H9 (cell line): Measurements from ENCODE around the gene RPA4. TPM values are rescaled to one million over a fixed set of nuclear protein-coding genes. Genes with fewer than 3 reads are reported as not detected.
"Not testable (repeated sequence)": the region's sequence is repeated elsewhere in the genome, so short reads cannot be mapped to it uniquely, and the experiment has no call there.

Experiments used
- DNase-seq: peaks from one replicate; pipeline ENCODE4 v3.0.0-alpha.2; 2017
- H2AFZ ChIP-seq: one replicate; pipeline ENCODE4 v1.6.1; 2013; ENCODE audit warnings: mild to moderate bottlenecking, low read length, control low read depth, moderate library complexity
- H2AK5ac ChIP-seq: 2 replicates; pipeline ENCODE4 v1.6.1; 2013; ENCODE audit warnings: low read length, control low read depth, mixed read lengths; ENCODE audit not compliant: insufficient read length
- H2BK120ac ChIP-seq: one replicate; pipeline ENCODE4 v1.6.1; 2013; ENCODE audit warnings: low read depth, mild to moderate bottlenecking, low read length, control low read depth, inconsistent platforms; ENCODE audit not compliant: poor library complexity, severe bottlenecking
- H2BK12ac ChIP-seq: 2 replicates; pipeline ENCODE4 v1.6.1; 2013; ENCODE audit warnings: low read length, control low read depth, mixed read lengths, low read depth; ENCODE audit not compliant: insufficient read length
- H2BK15ac ChIP-seq: 2 replicates; pipeline ENCODE4 v1.6.1; 2013; ENCODE audit warnings: low read depth, low read length, control low read depth
- H2BK20ac ChIP-seq: one replicate; pipeline ENCODE4 v1.6.1; 2013; ENCODE audit warnings: low read depth, mild to moderate bottlenecking, low read length, control low read depth, inconsistent platforms; ENCODE audit not compliant: poor library complexity, severe bottlenecking
- H2BK5ac ChIP-seq: 2 replicates; pipeline ENCODE4 v1.6.1; 2013; ENCODE audit warnings: low read length, control low read depth, mixed read lengths; ENCODE audit not compliant: insufficient read length
- H3K14ac ChIP-seq: 2 replicates; pipeline ENCODE4 v1.6.1; 2013; ENCODE audit warnings: low read length, control low read depth; ENCODE audit not compliant: insufficient read depth
- H3K18ac ChIP-seq: 2 replicates; pipeline ENCODE4 v1.6.1; 2013; ENCODE audit warnings: low read depth, mild to moderate bottlenecking, mixed read lengths, low read length, control low read depth; ENCODE audit not compliant: insufficient read length
- H3K23ac ChIP-seq: 2 replicates; pipeline ENCODE4 v1.6.1; 2013; ENCODE audit warnings: low read length, control low read depth, mixed read lengths, low read depth; ENCODE audit not compliant: insufficient read length
- H3K23me2 ChIP-seq: 2 replicates; pipeline ENCODE4 v1.6.1; 2013; ENCODE audit warnings: low read depth, mild to moderate bottlenecking, mixed read lengths, low read length, control low read depth; ENCODE audit not compliant: insufficient read length, poor library complexity, severe bottlenecking
- H3K27ac ChIP-seq: 2 replicates; pipeline ENCODE4 v1.5.1; 2013; ENCODE audit warnings: low read length, control low read depth, mixed read lengths, low read depth; ENCODE audit not compliant: insufficient read length
- H3K27me3 ChIP-seq: 2 replicates; pipeline ENCODE4 v1.6.1; 2013; ENCODE audit warnings: low read length, control low read depth, inconsistent platforms; ENCODE audit not compliant: insufficient read depth
- H3K4ac ChIP-seq: 2 replicates; pipeline ENCODE4 v1.6.1; 2013; ENCODE audit warnings: low read depth, mild to moderate bottlenecking, control low read depth, inconsistent platforms, low read length, moderate library complexity
- H3K4me1 ChIP-seq: 2 replicates; pipeline ENCODE4 v1.6.1; 2013; ENCODE audit warnings: low read length, control low read depth, inconsistent platforms; ENCODE audit not compliant: insufficient read depth
- H3K4me2 ChIP-seq: 2 replicates; pipeline ENCODE4 v1.6.1; 2013; ENCODE audit warnings: low read length, control low read depth, mixed read lengths; ENCODE audit not compliant: insufficient read length, insufficient read depth
- H3K56ac ChIP-seq: 2 replicates; pipeline ENCODE4 v1.6.1; 2013; ENCODE audit warnings: low read depth, mild to moderate bottlenecking, mixed read lengths, low read length, control low read depth; ENCODE audit not compliant: insufficient read length
- H3K79me1 ChIP-seq: 2 replicates; pipeline ENCODE4 v1.6.1; 2013; ENCODE audit warnings: low read depth, mild to moderate bottlenecking, moderate library complexity, low read length, control low read depth, inconsistent platforms; ENCODE audit not compliant: insufficient read depth, poor library complexity, severe bottlenecking
- H3K79me2 ChIP-seq: 2 replicates; pipeline ENCODE4 v1.6.1; 2013; ENCODE audit warnings: low read length, control low read depth, inconsistent platforms; ENCODE audit not compliant: insufficient read depth
- H3K9ac ChIP-seq: 2 replicates; pipeline ENCODE4 v1.6.1; 2013; ENCODE audit warnings: low read length, control low read depth, mixed read lengths; ENCODE audit not compliant: insufficient read length; ENCODE audit errors: extremely low read depth
- H3K9me3 ChIP-seq: one replicate; pipeline ENCODE4 v1.6.1; 2013; ENCODE audit warnings: low read depth, low read length, inconsistent platforms; ENCODE audit not compliant: control insufficient read depth
- H3T11ph ChIP-seq: one replicate; pipeline ENCODE4 v1.6.1; 2013; ENCODE audit warnings: mild to moderate bottlenecking, low read length, control low read depth, inconsistent platforms
- H4K20me1 ChIP-seq: one replicate; pipeline ENCODE4 v1.6.1; 2013; ENCODE audit not compliant: control insufficient read depth, insufficient read length, insufficient read depth
- H4K5ac ChIP-seq: 2 replicates; pipeline ENCODE4 v1.6.1; 2013; ENCODE audit warnings: low read depth, mild to moderate bottlenecking, mixed read lengths, low read length, control low read depth; ENCODE audit not compliant: insufficient read length
- H4K8ac ChIP-seq: replicated peaks from 2 replicates; pipeline ENCODE4 v1.6.1; 2013; ENCODE audit warnings: low read length, control low read depth, mixed read lengths, low read depth; ENCODE audit not compliant: insufficient read length
- H4K91ac ChIP-seq: 2 replicates; pipeline ENCODE4 v1.6.1; 2013; ENCODE audit warnings: low read depth, mild to moderate bottlenecking, moderate library complexity, mixed read lengths, low read length, control low read depth; ENCODE audit not compliant: insufficient read length
- H3K27ac Mint-ChIP-seq, 3 experiments: 2 replicates in 2 of 3; 3 replicates in 1 of 3; pipeline ENCODE4 v1.8.0; 2020 to 2021; ENCODE audit warnings: mixed read lengths in 3 of 3, mild to moderate bottlenecking in 1 of 3, moderate library complexity in 1 of 3
- H3K27me3 Mint-ChIP-seq: 2 replicates; pipeline ENCODE4 v1.8.0; 2021; ENCODE audit warnings: low read depth, mild to moderate bottlenecking, moderate library complexity, mixed read lengths
- H3K36me3 Mint-ChIP-seq, 3 experiments: 2 replicates in 2 of 3; 3 replicates in 1 of 3; pipeline ENCODE4 v1.8.0; 2020 to 2021; ENCODE audit warnings: low read depth in 3 of 3, mixed read lengths in 3 of 3; ENCODE audit not compliant: insufficient read depth in 1 of 3
- H3K4me1 Mint-ChIP-seq, 2 experiments: 2 replicates each; pipeline ENCODE4 v1.8.0; 2020; ENCODE audit warnings: mixed read lengths in 2 of 2
- H3K4me3 Mint-ChIP-seq, 2 experiments: 2 replicates in 1 of 2; 3 replicates in 1 of 2; pipeline ENCODE4 v1.8.0; 2020 to 2021; ENCODE audit warnings: mild to moderate bottlenecking in 2 of 2, mixed read lengths in 2 of 2, moderate library complexity in 1 of 2
- H3K9me3 Mint-ChIP-seq, 2 experiments: 2 replicates in 1 of 2; 3 replicates in 1 of 2; pipeline ENCODE4 v1.8.0; 2020; ENCODE audit warnings: mild to moderate bottlenecking in 2 of 2, mixed read lengths in 2 of 2, moderate library complexity in 1 of 2
- CTCF ChIP-seq: fragments of 200-600 bp; sonication (generic); conservative IDR thresholded peaks from 3 replicates; pipeline ENCODE4 v1.8.0; 2021; ENCODE audit warnings: antibody characterized with exemption, mild to moderate bottlenecking
- WGBS: extraction: QIAGEN DNeasy Blood & Tissue Kit; methylation state at CpG from one replicate; pipeline ENCODE4 v1.1.7; 2013; ENCODE audit warnings: missing lambda C conversion rate, low lambda C conversion rate, mixed read lengths; ENCODE audit not compliant: insufficient read length; ENCODE audit errors: extremely low coverage; 5-methylcytosine and 5-hydroxymethylcytosine counted together
- total RNA-seq: library from RNA; stranded (reverse); gene quantifications from 2 replicates; pipeline ENCODE4 v1.2.1, GENCODE V29; 2021

RPA4 gene
- total RNA-seq, 1 experiment from 2014 or later, result 1.0 TPM

- Histone ChIP-seq H3K9ac (no peak overlapping the region), H3K23ac (no peak overlapping the region), H2BK15ac (no peak overlapping the region), H2BK20ac (no peak overlapping the region), H3K9me3 (no peaks in the 10 kb centered on the region), H2BK5ac (no peak overlapping the region), H4K20me1 (no peaks in the 10 kb centered on the region), H3K79me1 (no peaks in the 10 kb centered on the region), H2AFZ (no peak overlapping the region), H3K56ac (no peak overlapping the region), H4K91ac (no peak overlapping the region), H2AK5ac (no peak overlapping the region), H4K8ac (no peak overlapping the region), H3K27ac (no peak overlapping the region), H3K23me2 (no peaks in the 10 kb centered on the region), H2BK120ac (no peak overlapping the region), H3K14ac (no peak overlapping the region), H3K18ac (no peak overlapping the region), H4K5ac (no peak overlapping the region), H3K4ac (no peak overlapping the region), H3K79me2 (no peaks in the 10 kb centered on the region), H3K4me2 (peak overlapping the region; percentile 1), H3T11ph (no peak overlapping the region), H3K27me3 (no peaks in the 10 kb centered on the region), H2BK12ac (no peak overlapping the region), H3K4me1 (peaks cover 3% of the 10 kb centered on the region; the same call in 1 of the 2 replicates)
- H3K4me3 Mint-ChIP-seq, result no peak overlapping the region; a peak in 1 of 5 replicates
- no peak for TF ChIP-seq CTCF
- peaks cover 43% of the 10 kb centered on the region in 2 experiments for H3K4me1 Mint-ChIP-seq
- no peaks in the 10 kb centered on the region for H3K36me3 Mint-ChIP-seq
- no peaks in the 10 kb centered on the region for H3K9me3 Mint-ChIP-seq
- DNase-seq, result no peak
- no CpG with 5 or more reads among the region's 1 CpG for WGBS
- H3K27me3 Mint-ChIP-seq, result no peaks in the 10 kb centered on the region
- H3K27ac Mint-ChIP-seq, result peak overlapping the region in 1 of 3 experiments; percentile 24; a peak in 1 of 7 replicates
These were observed 36.9 kb upstream of the RPA4 start for GRCh38 chrX:96846841-96847240.

GRCh38 chrX:96859422-96859821 lies 24.3 kb upstream of the RPA4 start:
- not testable (repeated sequence) for H3K79me1 ChIP-seq, H3K4ac ChIP-seq, H3K56ac ChIP-seq, H3K4me1 ChIP-seq, H2AK5ac ChIP-seq, H3K27me3 ChIP-seq, H4K8ac ChIP-seq, H3K27me3 Mint-ChIP-seq, H3K79me2 ChIP-seq, H3T11ph ChIP-seq, H3K9ac ChIP-seq, H3K18ac ChIP-seq, H3K23ac ChIP-seq, H3K9me3 ChIP-seq, H3K27ac ChIP-seq, H3K14ac ChIP-seq, H2BK5ac ChIP-seq, H3K4me1 Mint-ChIP-seq, H3K4me3 Mint-ChIP-seq, H3K23me2 ChIP-seq, H2AFZ ChIP-seq, H4K91ac ChIP-seq, H3K9me3 Mint-ChIP-seq, H3K27ac Mint-ChIP-seq, H4K5ac ChIP-seq, H4K20me1 ChIP-seq, DNase-seq, H2BK120ac ChIP-seq, H3K4me2 ChIP-seq, H2BK12ac ChIP-seq, H3K36me3 Mint-ChIP-seq, H2BK20ac ChIP-seq, H2BK15ac ChIP-seq
- WGBS, result no CpG with 5 or more reads among the region's 4 CpGs
